Amniotic epithelial cell (primary cell): ENCODE results near the gene TTYH1.

Experiments
- DNase-seq: peaks from one replicate; pipeline ENCODE4 v3.0.0-alpha.2; 2010; ENCODE audit warnings: low read depth

TTYH1 gene

DNA sequence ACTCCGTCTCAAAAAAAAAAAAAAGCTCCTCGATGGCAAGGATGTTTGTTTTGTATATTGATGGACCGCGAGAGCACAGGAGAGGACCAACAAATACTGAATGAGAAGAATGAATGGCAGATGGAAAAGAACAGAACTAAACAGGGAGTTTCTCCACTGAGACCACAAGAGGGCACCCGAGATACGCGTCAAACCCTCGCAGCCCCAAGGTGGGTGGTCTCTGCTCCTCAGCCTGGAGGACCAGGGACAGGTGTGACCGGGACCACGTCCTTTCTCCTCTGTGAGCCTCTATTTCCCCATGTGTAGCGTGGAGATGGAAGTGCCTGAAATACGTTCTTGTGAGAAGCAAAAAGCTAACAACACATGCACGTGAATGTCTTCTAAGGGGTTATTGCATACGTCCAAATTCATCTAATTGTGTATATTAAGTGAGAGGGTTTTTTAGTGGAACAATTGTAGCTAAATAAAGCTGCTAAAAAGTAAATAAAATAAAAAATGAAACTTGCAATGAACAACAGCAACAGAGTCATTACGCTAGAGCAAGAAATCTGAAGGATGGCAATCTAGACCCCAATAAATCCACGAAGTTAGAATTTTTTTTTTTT lies 66.2 kb downstream of the TTYH1 start:
- DNase-seq = peak; percentile 42

DNA sequence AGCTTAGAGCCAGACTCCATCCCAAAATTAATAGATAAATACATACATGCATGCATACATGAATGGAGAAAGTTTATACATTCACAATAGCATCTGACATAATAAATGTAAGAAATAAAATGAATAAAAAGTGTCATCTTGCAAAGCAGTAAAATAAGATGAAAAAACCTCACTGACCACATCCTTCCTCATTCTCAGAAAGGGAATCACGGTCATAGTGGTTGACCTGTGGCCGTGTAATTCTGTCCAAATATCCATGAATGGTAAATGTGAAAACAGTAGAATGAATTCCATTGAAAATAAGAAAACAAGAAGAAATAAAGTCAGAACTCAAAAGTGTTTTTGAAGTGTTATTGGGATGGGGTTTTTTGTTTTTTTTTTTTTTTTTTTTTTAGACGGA lies 67.6 kb downstream of the TTYH1 start:
- no peak for DNase-seq

DNA sequence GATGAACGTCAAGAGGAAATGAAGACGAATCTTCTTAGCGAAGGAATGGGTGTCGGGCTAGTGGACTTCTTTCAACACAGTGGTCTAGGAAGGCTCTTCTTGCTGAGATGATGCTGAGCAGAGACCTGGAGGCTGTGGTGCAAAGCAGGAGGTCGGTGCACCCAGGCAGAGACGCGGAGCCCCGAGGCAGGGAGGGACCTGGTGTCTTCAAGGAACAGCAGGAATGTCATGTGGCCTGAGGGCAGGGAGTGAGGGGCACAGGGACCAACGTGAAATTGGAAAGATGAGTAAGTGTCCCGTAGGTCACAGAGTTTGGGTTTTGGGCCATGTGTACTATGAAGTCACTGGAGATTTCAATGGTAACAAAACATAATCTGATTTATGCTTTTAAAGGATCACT lies 69.2 kb downstream of the TTYH1 start:
- DNase-seq = no peak

GRCh38 chr19:54485851-54486250 lies 70.6 kb downstream of the TTYH1 start:
- no peak for DNase-seq
